GOT3 (cell line): Measurements from ENCODE around the gene KLHL40.
"Not testable (repeated sequence)": the region's sequence is repeated elsewhere in the genome, so short reads cannot be mapped to it uniquely, and the experiment has no call there.

Source experiments
- DNase-seq: peaks from one replicate; lab custom pipeline; 2025; ENCODE audit warnings: mixed read lengths; lab: John Stamatoyannopoulos, UW

Gene KLHL40

GRCh38 chr3:42704136-42704841, 19.0 kb downstream of the KLHL40 start:
- no peak for DNase-seq

GRCh38 chr3:42705058-42705767, 19.9 kb downstream of the KLHL40 start:
- no peak for DNase-seq

GRCh38 chr3:42705962-42706585, 20.7 kb downstream of the KLHL40 start:
- DNase-seq: no peak

GRCh38 chr3:42706721-42707619, 21.6 kb downstream of the KLHL40 start:
- no peak for DNase-seq

GRCh38 chr3:42707620-42708355, 22.5 kb downstream of the KLHL40 start:
- DNase-seq: no peak

- DNase-seq: no peak
Observed at GRCh38 chr3:42708611-42709151, 23.3 kb downstream of the KLHL40 start.

- no peak for DNase-seq
Observed at GRCh38 chr3:42709621-42710020, 24.3 kb downstream of the KLHL40 start.

GRCh38 chr3:42710323-42711021, 25.1 kb downstream of the KLHL40 start:
- no peak for DNase-seq

- DNase-seq: no peak
Observed at GRCh38 chr3:42711491-42712343, 26.4 kb downstream of the KLHL40 start.

- no peak for DNase-seq
Observed at GRCh38 chr3:42712344-42712648, 27.0 kb downstream of the KLHL40 start.

GRCh38 chr3:42712688-42713372, 27.5 kb downstream of the KLHL40 start:
- no peak for DNase-seq

GRCh38 chr3:42713747-42714146, 28.4 kb downstream of the KLHL40 start:
- DNase-seq: no peak

GRCh38 chr3:42714171-42714852, 29.0 kb downstream of the KLHL40 start:
- no peak for DNase-seq

GRCh38 chr3:42717306-42717705, 32.0 kb downstream of the KLHL40 start:
- no peak for DNase-seq

- DNase-seq: no peak
Observed at GRCh38 chr3:42718338-42718737, 33.0 kb downstream of the KLHL40 start.

GRCh38 chr3:42719002-42719401, 33.7 kb downstream of the KLHL40 start:
- no peak for DNase-seq

- no peak for DNase-seq
Observed at GRCh38 chr3:42720126-42720525, 34.8 kb downstream of the KLHL40 start.

- DNase-seq: no peak
Observed at GRCh38 chr3:42721690-42722089, 36.4 kb downstream of the KLHL40 start.

GRCh38 chr3:42722442-42722841, 37.1 kb downstream of the KLHL40 start:
- not testable (repeated sequence) for DNase-seq
